ENCODE results near the gene SLC4A2.

The SLC4A2 gene

DNA sequence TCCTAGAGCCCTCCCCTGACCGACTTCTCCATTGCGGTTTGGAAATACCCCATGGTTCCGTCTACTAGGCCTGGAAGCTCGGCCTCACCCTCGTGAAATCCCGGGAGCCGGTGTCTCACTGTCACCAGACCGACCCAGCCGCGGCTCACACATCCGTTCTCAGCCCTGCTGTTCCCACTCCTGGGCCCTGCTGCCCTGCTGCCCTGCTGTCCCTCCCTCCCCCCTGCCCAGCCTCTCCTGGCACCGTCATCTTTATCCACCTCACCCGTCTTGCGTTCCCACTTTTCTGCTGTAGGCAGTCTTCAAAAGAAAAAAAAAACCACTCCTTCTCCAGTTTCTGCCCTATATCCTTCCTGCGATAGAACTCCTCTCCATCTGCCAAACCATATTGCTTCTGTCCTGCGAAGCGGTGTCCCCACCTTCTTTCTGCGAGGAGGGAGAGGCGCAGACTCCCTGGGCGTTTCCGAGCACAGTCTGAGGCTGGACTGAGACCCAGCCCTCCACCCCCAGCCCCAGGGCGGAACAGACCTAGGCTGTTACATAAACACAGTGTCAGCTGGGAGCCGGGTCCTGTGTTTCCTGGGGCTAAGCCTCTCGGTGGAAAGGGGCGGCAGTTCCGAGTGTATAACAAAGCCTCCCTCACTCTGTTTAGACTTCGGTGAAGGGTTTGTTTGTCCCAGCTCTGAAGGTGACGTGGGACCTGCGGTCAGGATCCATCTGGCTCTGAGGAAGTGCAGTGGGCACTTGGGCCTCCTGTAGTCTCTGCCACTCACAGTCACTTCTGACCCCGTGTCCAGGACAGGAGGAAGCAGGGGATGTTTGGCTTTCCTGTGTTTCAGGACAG lies 29.7 kb downstream of the SLC4A2 start:
- no peaks in the 10 kb centered on the region for H3K27me3 ChIP-seq (ENCODE audit: control insufficient read depth in 1 of 2, insufficient read depth in 2 of 2, low read length in 2 of 2)

DNA sequence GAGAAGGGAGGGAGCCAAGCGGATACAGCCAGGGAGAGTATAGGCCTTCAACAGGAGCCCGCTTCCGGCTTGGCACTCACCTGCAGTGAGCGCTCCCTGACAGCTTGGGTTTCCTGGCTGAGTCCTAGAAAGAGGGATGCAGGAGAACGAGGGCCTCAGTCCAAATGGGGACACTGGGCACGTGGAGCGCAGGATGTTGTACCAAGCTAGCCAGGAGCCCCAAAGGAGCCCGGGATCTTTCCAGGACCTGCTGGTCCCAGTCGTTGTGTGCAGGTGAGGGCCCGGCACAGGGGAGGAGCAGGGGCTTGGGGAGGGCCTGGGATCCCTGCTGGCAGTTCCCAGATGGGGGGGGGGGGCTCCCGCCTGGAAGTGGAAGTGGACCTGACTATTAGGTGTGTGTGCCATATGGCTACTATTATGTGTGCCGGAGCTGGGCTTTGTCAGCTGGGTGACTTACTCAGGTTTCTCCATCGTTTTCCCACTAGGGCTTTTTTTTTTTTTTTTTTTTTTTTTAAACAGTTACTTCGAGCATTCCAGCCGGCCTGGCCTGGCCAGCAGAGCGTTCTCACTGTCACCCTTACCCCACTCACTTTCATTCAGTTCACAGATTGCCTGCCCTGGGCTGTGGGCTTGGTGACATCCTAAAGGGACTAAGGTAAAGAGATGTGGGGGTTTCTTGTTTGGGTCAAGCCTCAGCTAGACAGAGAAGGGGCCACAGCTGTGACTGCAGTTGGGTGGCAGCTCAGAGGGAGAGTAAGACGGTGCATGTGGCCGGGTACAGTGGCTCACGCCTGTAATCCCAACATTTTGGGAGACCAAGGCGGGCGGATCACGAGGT lies 30.7 kb downstream of the SLC4A2 start:
- Histone ChIP-seq H3K4me1 (ENCODE audit: control insufficient read depth, insufficient read depth, low read length) (peaks cover 63% of the 10 kb centered on the region), H3K27me3 (ENCODE audit: control insufficient read depth in 1 of 2, insufficient read depth in 2 of 2, low read length in 2 of 2) (no peaks in the 10 kb centered on the region), H3K4me3 (ENCODE audit: low read length in 2 of 2) (peak overlapping the region; percentile 80 to 89), H3K9ac (ENCODE audit: low read length in 2 of 2) (peak overlapping the region; percentile 79 to 84), H3K27ac (ENCODE audit: low read length) (peak overlapping the region; percentile 96), H3K36me3 (ENCODE audit: control insufficient read depth in 2 of 2, insufficient read depth in 2 of 2, low read length in 2 of 2) (peaks cover 3% of the 10 kb centered on the region in 2 donors), H3K9me3 (ENCODE audit: control insufficient read depth in 2 of 2, low read length in 2 of 2) (no peaks in the 10 kb centered on the region)

More for the DNA sequence above, 29.7 kb downstream of the SLC4A2 start:
- peak overlapping the region; percentile 79 to 84 for H3K9ac ChIP-seq (ENCODE audit: low read length in 2 of 2)
- no peaks in the 10 kb centered on the region for H3K9me3 ChIP-seq (ENCODE audit: control insufficient read depth in 2 of 2, low read length in 2 of 2)
- peaks cover 3% of the 10 kb centered on the region in 2 donors for H3K36me3 ChIP-seq (ENCODE audit: control insufficient read depth in 2 of 2, insufficient read depth in 2 of 2, low read length in 2 of 2)
- H3K27ac ChIP-seq (ENCODE audit: low read length) = peak overlapping the region; percentile 96
- H3K4me1 ChIP-seq (ENCODE audit: control insufficient read depth, insufficient read depth, low read length) = peaks cover 60% of the 10 kb centered on the region
- H3K4me3 ChIP-seq (ENCODE audit: low read length in 2 of 2) = peak overlapping the region; percentile 80 to 89

DNA sequence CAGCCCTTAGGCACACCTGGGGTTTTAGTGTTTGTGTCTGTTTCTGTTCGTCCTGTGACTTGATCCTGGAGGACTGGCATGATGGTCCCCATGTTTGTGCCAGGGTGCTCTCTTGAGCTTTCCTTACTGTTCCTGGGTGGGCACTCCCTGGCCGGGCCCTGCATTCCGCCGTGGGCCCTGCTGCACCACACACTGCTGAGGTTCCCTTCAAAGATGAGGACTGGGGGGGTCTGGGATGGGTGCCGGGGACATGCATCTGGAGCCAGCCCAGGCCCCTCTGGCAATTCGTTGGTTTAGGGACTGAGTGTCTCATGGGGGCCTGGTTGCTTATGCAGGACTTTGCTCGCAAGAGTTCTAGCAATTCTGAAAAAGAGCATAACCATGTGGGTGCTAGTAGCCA lies 31.6 kb downstream of the SLC4A2 start:
- Histone ChIP-seq H3K9ac (ENCODE audit: low read length in 2 of 2) (no peak overlapping the region), H3K4me1 (ENCODE audit: control insufficient read depth, insufficient read depth, low read length) (peaks cover 62% of the 10 kb centered on the region), H3K27ac (ENCODE audit: low read length) (peak overlapping the region; percentile 31)

DNA sequence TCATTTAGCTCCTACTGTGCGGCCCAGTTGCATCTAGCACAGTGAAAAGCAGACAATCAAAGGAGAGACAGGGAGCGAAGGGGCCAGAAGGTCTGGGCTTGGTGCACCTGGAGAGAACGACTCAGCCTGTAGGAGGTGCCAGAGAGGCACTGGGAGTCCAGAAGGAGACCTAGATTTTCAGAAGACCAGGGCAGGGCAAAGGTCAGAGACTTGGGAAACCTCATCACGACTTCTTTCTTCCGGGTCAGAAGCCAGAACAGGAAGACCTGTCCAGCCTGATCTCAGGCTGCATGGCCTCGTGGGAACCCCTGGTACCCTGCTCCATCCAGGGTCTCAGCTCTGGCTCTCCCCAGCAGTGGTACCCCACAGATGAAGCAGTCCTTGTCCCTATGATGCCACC lies 32.0 kb downstream of the SLC4A2 start:
- peak overlapping the region in 1 of 2 donors; percentile 25 for H3K9ac ChIP-seq (ENCODE audit: low read length in 2 of 2)
- no peaks in the 10 kb centered on the region for H3K27me3 ChIP-seq (ENCODE audit: control insufficient read depth in 1 of 2, insufficient read depth in 2 of 2, low read length in 2 of 2)

More for the DNA sequence above, 31.6 kb downstream of the SLC4A2 start:
- Histone ChIP-seq H3K4me3 (ENCODE audit: low read length in 2 of 2) (no peak overlapping the region), H3K36me3 (ENCODE audit: control insufficient read depth in 2 of 2, insufficient read depth in 2 of 2, low read length in 2 of 2) (peaks cover 3% of the 10 kb centered on the region in 2 donors), H3K27me3 (ENCODE audit: control insufficient read depth in 1 of 2, insufficient read depth in 2 of 2, low read length in 2 of 2) (no peaks in the 10 kb centered on the region), H3K9me3 (ENCODE audit: control insufficient read depth in 2 of 2, low read length in 2 of 2) (no peaks in the 10 kb centered on the region)

DNA sequence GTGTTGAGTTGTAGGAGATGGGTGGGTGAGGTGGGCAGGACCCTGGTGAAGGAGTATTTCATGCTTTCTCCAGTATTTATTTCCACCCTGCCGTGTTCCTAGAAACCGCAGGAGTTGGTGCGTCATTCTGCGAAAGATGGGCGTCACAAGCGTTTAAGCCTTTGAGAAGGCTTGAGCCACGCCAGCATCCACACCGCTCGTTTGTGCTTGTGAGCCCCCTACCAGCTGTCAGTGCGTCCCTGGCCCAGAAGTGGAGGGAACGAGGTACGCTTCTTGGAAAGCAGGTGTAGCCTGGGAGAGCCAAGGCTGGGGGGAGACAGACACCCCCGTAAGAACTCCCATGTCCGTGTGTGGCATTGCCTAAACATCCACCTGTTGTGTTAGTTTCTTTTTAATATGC lies 32.6 kb downstream of the SLC4A2 start:
- H3K27ac ChIP-seq (ENCODE audit: low read length) = no peak overlapping the region
- H3K36me3 ChIP-seq (ENCODE audit: control insufficient read depth in 2 of 2, insufficient read depth in 2 of 2, low read length in 2 of 2) = peaks cover 3% of the 10 kb centered on the region in 2 donors
- H3K27me3 ChIP-seq (ENCODE audit: control insufficient read depth in 1 of 2, insufficient read depth in 2 of 2, low read length in 2 of 2) = no peaks in the 10 kb centered on the region
- no peak overlapping the region for H3K4me3 ChIP-seq (ENCODE audit: low read length in 2 of 2)
- no peaks in the 10 kb centered on the region for H3K9me3 ChIP-seq (ENCODE audit: control insufficient read depth in 2 of 2, low read length in 2 of 2)
- peak overlapping the region in 1 of 2 donors; percentile 25 for H3K9ac ChIP-seq (ENCODE audit: low read length in 2 of 2)
- H3K4me1 ChIP-seq (ENCODE audit: control insufficient read depth, insufficient read depth, low read length) = peaks cover 62% of the 10 kb centered on the region

More for the DNA sequence above, 32.0 kb downstream of the SLC4A2 start:
- peaks cover 3% of the 10 kb centered on the region in 2 donors for H3K36me3 ChIP-seq (ENCODE audit: control insufficient read depth in 2 of 2, insufficient read depth in 2 of 2, low read length in 2 of 2)
- H3K4me1 ChIP-seq (ENCODE audit: control insufficient read depth, insufficient read depth, low read length) = peaks cover 63% of the 10 kb centered on the region
- H3K27ac ChIP-seq (ENCODE audit: low read length) = peak overlapping the region; percentile 31
- no peak overlapping the region for H3K4me3 ChIP-seq (ENCODE audit: low read length in 2 of 2)
- no peaks in the 10 kb centered on the region for H3K9me3 ChIP-seq (ENCODE audit: control insufficient read depth in 2 of 2, low read length in 2 of 2)

DNA sequence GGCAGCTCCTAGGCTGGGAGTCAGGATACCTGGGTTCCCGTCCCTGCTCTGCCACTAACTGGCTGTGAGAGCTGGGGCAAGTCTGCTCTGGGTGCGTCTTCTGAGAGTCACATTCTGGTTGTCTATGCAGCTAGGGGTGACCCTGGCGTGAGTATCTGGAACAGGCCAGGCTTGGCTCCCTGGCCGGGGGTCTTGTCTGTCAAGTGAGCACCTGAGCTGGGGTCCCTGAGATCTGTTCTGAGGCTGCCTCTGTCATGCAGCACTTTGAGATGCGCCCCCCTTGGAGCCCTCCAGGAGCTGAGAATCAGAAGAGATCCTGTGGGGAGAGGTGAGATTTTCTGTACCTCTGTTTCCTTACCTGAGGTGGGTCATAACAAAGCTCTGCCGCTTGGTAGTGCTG lies 34.4 kb downstream of the SLC4A2 start:
- Histone ChIP-seq H3K27ac (ENCODE audit: low read length) (no peak overlapping the region), H3K4me1 (ENCODE audit: control insufficient read depth, insufficient read depth, low read length) (peaks cover 46% of the 10 kb centered on the region), H3K27me3 (ENCODE audit: control insufficient read depth in 1 of 2, insufficient read depth in 2 of 2, low read length in 2 of 2) (no peaks in the 10 kb centered on the region), H3K9ac (ENCODE audit: low read length in 2 of 2) (no peak overlapping the region), H3K4me3 (ENCODE audit: low read length in 2 of 2) (no peak overlapping the region), H3K9me3 (ENCODE audit: control insufficient read depth in 2 of 2, low read length in 2 of 2) (no peaks in the 10 kb centered on the region), H3K36me3 (ENCODE audit: control insufficient read depth in 2 of 2, insufficient read depth in 2 of 2, low read length in 2 of 2) (peaks cover 3% of the 10 kb centered on the region in 2 donors)

DNA sequence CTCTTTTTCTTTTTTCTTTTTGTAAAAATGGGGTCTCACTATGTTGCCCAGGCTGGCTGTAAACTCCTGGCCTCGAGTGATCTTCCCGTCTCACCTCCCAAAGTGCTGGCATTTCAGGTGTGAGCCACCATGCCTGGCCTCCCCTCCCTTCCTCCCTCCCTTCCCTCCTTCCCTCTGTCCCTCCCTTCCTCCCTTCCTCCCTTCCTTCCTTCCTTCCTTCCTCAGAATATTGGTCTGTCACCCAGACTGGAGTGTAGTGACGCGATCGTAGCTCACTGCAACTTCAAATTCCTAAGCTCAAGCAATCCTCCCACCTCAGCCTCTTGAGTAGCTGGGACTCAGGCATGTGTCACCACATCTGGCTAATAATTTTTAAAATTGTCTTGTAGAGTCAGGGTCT lies 35.3 kb downstream of the SLC4A2 start:
- Histone ChIP-seq H3K4me3 (ENCODE audit: low read length in 2 of 2) (no peak overlapping the region), H3K36me3 (ENCODE audit: control insufficient read depth in 2 of 2, insufficient read depth in 2 of 2, low read length in 2 of 2) (peaks cover 3% of the 10 kb centered on the region in 2 donors), H3K27me3 (ENCODE audit: control insufficient read depth in 1 of 2, insufficient read depth in 2 of 2, low read length in 2 of 2) (no peaks in the 10 kb centered on the region), H3K9me3 (ENCODE audit: control insufficient read depth in 2 of 2, low read length in 2 of 2) (no peaks in the 10 kb centered on the region), H3K27ac (ENCODE audit: low read length) (no peak overlapping the region), H3K4me1 (ENCODE audit: control insufficient read depth, insufficient read depth, low read length) (peaks cover 37% of the 10 kb centered on the region), H3K9ac (ENCODE audit: low read length in 2 of 2) (no peak overlapping the region)

DNA sequence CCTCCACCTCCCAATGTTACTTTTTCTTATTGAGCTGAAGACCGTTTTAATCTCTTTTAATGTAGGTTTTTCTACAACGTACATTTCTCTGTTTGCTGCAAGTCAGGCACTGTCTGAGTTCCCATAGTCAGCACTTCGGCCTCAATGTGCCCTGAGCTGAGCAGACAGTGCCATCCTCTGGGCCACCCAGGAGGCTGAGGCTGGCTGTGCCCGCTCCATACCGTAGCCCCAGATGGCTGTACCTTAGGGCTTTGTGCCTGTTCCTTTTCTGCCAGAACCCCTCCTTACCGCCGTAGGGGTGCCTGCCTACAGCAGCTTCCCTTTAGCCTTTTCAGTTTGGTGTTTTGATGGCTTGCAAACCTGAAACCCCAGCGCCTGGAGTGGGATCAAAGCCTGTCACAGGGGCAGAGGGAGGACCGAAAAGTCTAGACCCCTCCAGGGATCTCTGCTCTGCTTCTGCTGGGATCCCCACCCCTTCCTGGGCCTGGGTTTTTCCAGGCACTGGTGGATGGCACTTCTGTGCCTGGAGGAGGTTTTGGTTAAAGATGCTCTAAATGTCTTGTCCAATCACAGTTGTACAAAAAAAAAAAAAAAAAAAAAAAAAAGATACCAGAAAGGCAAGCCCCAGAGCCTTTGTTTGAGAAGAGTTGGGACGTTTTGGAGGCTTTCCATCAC lies 35.9 kb downstream of the SLC4A2 start:
- H3K36me3 ChIP-seq (ENCODE audit: control insufficient read depth in 2 of 2, insufficient read depth in 2 of 2, low read length in 2 of 2) = peaks cover 3% of the 10 kb centered on the region in 2 donors
- H3K9ac ChIP-seq (ENCODE audit: low read length in 2 of 2) = no peak overlapping the region
- peaks cover 35% of the 10 kb centered on the region for H3K4me1 ChIP-seq (ENCODE audit: control insufficient read depth, insufficient read depth, low read length)
- no peaks in the 10 kb centered on the region for H3K27me3 ChIP-seq (ENCODE audit: control insufficient read depth in 1 of 2, insufficient read depth in 2 of 2, low read length in 2 of 2)
- no peaks in the 10 kb centered on the region for H3K9me3 ChIP-seq (ENCODE audit: control insufficient read depth in 2 of 2, low read length in 2 of 2)
- H3K27ac ChIP-seq (ENCODE audit: low read length) = no peak overlapping the region
- no peak overlapping the region for H3K4me3 ChIP-seq (ENCODE audit: low read length in 2 of 2)

DNA sequence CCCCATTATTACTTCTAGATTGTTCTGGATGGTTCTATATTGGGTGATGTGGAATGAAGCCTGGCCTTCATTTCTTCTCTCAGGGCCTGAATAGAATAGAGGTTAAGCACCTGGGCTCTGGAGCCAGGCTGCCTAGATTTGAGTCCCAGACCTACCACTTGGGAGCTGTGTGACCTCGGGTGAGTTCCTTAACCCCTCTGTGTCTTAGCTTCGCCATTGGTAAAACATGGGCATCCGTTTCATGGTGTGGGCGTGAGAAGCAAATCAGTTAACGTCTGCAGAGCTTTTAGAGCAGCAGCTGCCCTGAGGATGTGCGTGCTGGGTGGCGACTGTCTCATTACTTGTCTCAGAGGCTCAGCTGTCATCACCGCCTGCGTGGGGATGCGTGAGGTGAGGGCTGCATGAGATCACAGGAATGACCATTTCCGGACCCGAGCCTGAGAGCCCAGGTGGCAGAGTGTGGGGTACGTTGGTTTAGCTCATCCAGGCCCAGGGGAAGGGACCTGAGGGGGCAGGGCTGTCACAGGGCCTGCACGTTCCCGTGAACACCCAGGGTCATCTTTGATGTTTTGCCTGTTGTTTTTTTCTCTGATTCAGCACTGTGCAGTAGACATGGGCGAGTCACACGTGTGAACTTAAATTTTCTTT lies 36.6 kb downstream of the SLC4A2 start:
- H3K27me3 ChIP-seq (ENCODE audit: control insufficient read depth in 1 of 2, insufficient read depth in 2 of 2, low read length in 2 of 2) = no peaks in the 10 kb centered on the region
- peaks cover 29% of the 10 kb centered on the region for H3K4me1 ChIP-seq (ENCODE audit: control insufficient read depth, insufficient read depth, low read length)
- no peak overlapping the region for H3K27ac ChIP-seq (ENCODE audit: low read length)
- H3K9me3 ChIP-seq (ENCODE audit: control insufficient read depth in 2 of 2, low read length in 2 of 2) = no peaks in the 10 kb centered on the region
- no peak overlapping the region for H3K4me3 ChIP-seq (ENCODE audit: low read length in 2 of 2)
- peaks cover 3% of the 10 kb centered on the region in 2 donors for H3K36me3 ChIP-seq (ENCODE audit: control insufficient read depth in 2 of 2, insufficient read depth in 2 of 2, low read length in 2 of 2)
- H3K9ac ChIP-seq (ENCODE audit: low read length in 2 of 2) = no peak overlapping the region
